HCT116 (cell line): ENCODE data around the gene CGRRF1. TPM values are rescaled to one million over a fixed set of nuclear protein-coding genes. Genes with fewer than 3 reads are reported as not detected.

ENCODE experiments used
- ATAC-seq: fragments of 200-7000 bp; cut with Tn5 transposase; 2 replicates; pipeline ENCODE4 v1.9.1; 2020; ENCODE audit warnings: mild to moderate bottlenecking, moderate library complexity
- BruUV-seq: library from RNA; stranded (reverse); fragments of 400-500 nt; replicated peaks from 2 replicates; lab custom pipeline; 2021; lab: Mats Ljungman, UMichigan
- CTCF ChIA-PET: fragments of 300-600 bp; sonication (Branson Sonifier 250); formaldehyde crosslinking; loops from one replicate; lab custom pipeline; 2021; ENCODE audit warnings: antibody characterized with exemption; lab: Charles Lee
- POLR2A ChIA-PET: fragments of 300-600, 350-600 bp; sonication (Branson Sonifier 250); formaldehyde crosslinking; loops from one replicate; lab custom pipeline; 2021; ENCODE audit warnings: antibody characterized with exemption; lab: Charles Lee
- RAD21 ChIA-PET, 2 experiments: fragments of 300-600 bp; sonication (Branson Sonifier 250); formaldehyde crosslinking; loops; one replicate each; lab custom pipeline; 2023; ENCODE audit warnings: low total read pairs in 2 of 2; ENCODE audit not compliant: uncharacterized antibody in 2 of 2, unreplicated experiment in 2 of 2, low non-redundant PET in 1 of 2; lab: Charles Lee
- DNase-seq: peaks from one replicate; pipeline ENCODE4 v3.0.0-alpha.2; 2010; ENCODE audit warnings: low read depth, low spot score
- H2AFZ ChIP-seq: fragments of 200-600 bp; shearing (Covaris generic), sonication (generic); 2 replicates; pipeline ENCODE4 v1.6.1; 2017; ENCODE audit warnings: low read depth, mixed run types, mixed read lengths, antibody characterized with exemption, low read length; ENCODE audit not compliant: poor library complexity, severe bottlenecking
- H3K27ac ChIP-seq: 2 replicates; pipeline ENCODE4 v1.5.1; 2012; ENCODE audit warnings: low read depth, low read length
- H3K27me3 ChIP-seq: fragments of 200-600 bp; sonication (generic); 2 replicates; pipeline ENCODE4 v1.6.1; 2016; ENCODE audit warnings: mixed run types, low read length, mixed read lengths; ENCODE audit not compliant: insufficient read depth
- H3K36me3 ChIP-seq, 2 experiments: fragments of 200-500 bp in 1 of 2; fragments of 200-600 bp in 1 of 2; sonication (Bioruptor generic) in 1 of 2; sonication (generic) in 1 of 2; 2 replicates each; pipeline versions ENCODE4 v1.5.1 to v1.6.1; 2014 to 2016; ENCODE audit warnings: low read length in 2 of 2, inconsistent platforms in 1 of 2, mixed read lengths in 1 of 2, mixed run types in 1 of 2; ENCODE audit not compliant: insufficient read depth in 2 of 2, control insufficient read depth in 1 of 2
- H3K4me1 ChIP-seq, 2 experiments: fragments of 200-600 bp in 1 of 2; sonication (generic) in 1 of 2; 2 replicates each; pipeline versions ENCODE4 v1.5.1 to v1.6.1; 2012 to 2017; ENCODE audit warnings: low read length in 2 of 2, inconsistent platforms in 1 of 2, mild to moderate bottlenecking in 1 of 2, mixed read lengths in 1 of 2, mixed run types in 1 of 2, moderate library complexity in 1 of 2; ENCODE audit not compliant: insufficient read depth in 2 of 2, control insufficient read depth in 1 of 2
- H3K4me2 ChIP-seq: fragments of 200-600 bp; sonication (generic); 2 replicates; pipeline ENCODE4 v1.6.1; 2017; ENCODE audit warnings: mixed run types, low read length, mixed read lengths
- H3K4me3 ChIP-seq, 2 experiments: fragments of 200-600 bp in 1 of 2; sonication (generic) in 1 of 2; replicated peaks in 1 of 2; 2 replicates each; pipeline ENCODE4 v1.5.1; 2011 to 2016; ENCODE audit warnings: low read length in 2 of 2, control low read depth in 1 of 2, low read depth in 1 of 2, mild to moderate bottlenecking in 1 of 2, mixed read lengths in 1 of 2, mixed run types in 1 of 2
- H3K79me2 ChIP-seq: fragments of 200-600 bp; sonication (generic); 2 replicates; pipeline ENCODE4 v1.6.1; 2017; ENCODE audit warnings: mild to moderate bottlenecking, mixed run types, low read length, moderate library complexity, mixed read lengths; ENCODE audit not compliant: insufficient read depth
- H3K9ac ChIP-seq: fragments of 200-600 bp; sonication (generic); 2 replicates; pipeline ENCODE4 v1.6.1; 2016; ENCODE audit warnings: low read length, mixed read lengths
- H3K9me2 ChIP-seq: fragments of 200-600 bp; sonication (generic), shearing (Covaris generic); 2 replicates; pipeline ENCODE4 v1.6.1; 2017; ENCODE audit warnings: mixed run types, mild to moderate bottlenecking, moderate library complexity; ENCODE audit not compliant: insufficient read depth
- H3K9me3 ChIP-seq, 2 experiments: fragments of 200-500 bp in 1 of 2; fragments of 200-600 bp in 1 of 2; sonication (Bioruptor generic) in 1 of 2; sonication (generic) in 1 of 2; 2 replicates each; pipeline ENCODE4 v1.6.1; 2014 to 2017; ENCODE audit warnings: low read length in 2 of 2, mixed read lengths in 2 of 2, inconsistent platforms in 1 of 2, low read depth in 1 of 2, mild to moderate bottlenecking in 1 of 2, mixed run types in 1 of 2, moderate library complexity in 1 of 2; ENCODE audit not compliant: control insufficient read depth in 1 of 2, insufficient read depth in 1 of 2
- H4K20me1 ChIP-seq: fragments of 200-600 bp; sonication (generic), shearing (Covaris generic); 2 replicates; pipeline ENCODE4 v1.6.1; 2017; ENCODE audit warnings: mixed run types, mild to moderate bottlenecking, moderate library complexity; ENCODE audit not compliant: insufficient read depth
- ATF3 ChIP-seq: IDR thresholded peaks from 2 replicates; pipeline ENCODE4 v1.6.1; 2012
- CTCF ChIP-seq, 3 experiments: fragments of 200-600 bp in 1 of 3; sonication (generic) in 1 of 3; IDR thresholded peaks in 2 of 3; conservative IDR thresholded peaks in 1 of 3; 2 replicates each; pipeline ENCODE4 v1.5.1; 2012 to 2017; ENCODE audit warnings: low read depth in 2 of 3, low read length in 2 of 3, antibody characterized with exemption in 1 of 3, borderline replicate concordance in 1 of 3, control low read depth in 1 of 3, mild to moderate bottlenecking in 1 of 3, mixed read lengths in 1 of 3, mixed run types in 1 of 3, moderate library complexity in 1 of 3; ENCODE audit not compliant: insufficient read depth in 1 of 3
- ELF1 ChIP-seq: IDR thresholded peaks from 2 replicates; pipeline ENCODE4 v1.6.1; 2012; ENCODE audit warnings: low read depth, borderline replicate concordance
- EZH2phosphoT487 ChIP-seq: fragments of 200-600 bp; IDR thresholded peaks from 2 replicates; pipeline ENCODE4 v1.6.1; 2018; ENCODE audit warnings: antibody characterized with exemption, borderline replicate concordance
- POLR2A ChIP-seq: IDR thresholded peaks from 2 replicates; pipeline ENCODE4 v1.7.0; 2011; ENCODE audit warnings: borderline replicate concordance; ENCODE audit not compliant: insufficient read depth, insufficient read length; ENCODE audit errors: extremely low read depth
- RAD21 ChIP-seq: IDR thresholded peaks from 2 replicates; pipeline ENCODE4 v1.6.1; 2012; ENCODE audit warnings: low read depth, mild to moderate bottlenecking
- ZFX ChIP-seq: fragments of 450-650 bp; IDR thresholded peaks from 2 replicates; pipeline ENCODE4 v1.6.1; 2017
- intact Hi-C: fragments of 100-400 bp; cut with micrococcal nuclease; formaldehyde crosslinking; loops from 2 replicates; pipeline ENCODE4 v1.10.0; 2022
- total RNA-seq: library from RNA; stranded (reverse); gene quantifications from one replicate; pipeline ENCODE4 v1.2.1, GENCODE V29; 2021; ENCODE audit not compliant: unreplicated experiment

CGRRF1 gene
- total RNA-seq, 1 experiment from 2014 or later: 15.9 TPM

- H2AFZ ChIP-seq: no peak overlapping the region
- no peaks in the 10 kb centered on the region for H3K9me3 ChIP-seq
- no peak overlapping the region for H3K4me2 ChIP-seq
- ChIA-PET POLR2A (no interaction called here), RAD21 (no interaction called here), CTCF (interaction anchor here (1.5 kb wide), 1 partner anchor 274 kb away, joined by 3 read pairs; no protein-coding TSS in a partner anchor)
- no peaks in the 10 kb centered on the region for H4K20me1 ChIP-seq
- no peak for DNase-seq
- no peaks in the 10 kb centered on the region for H3K79me2 ChIP-seq
- no TSS peak for BruUV-seq
- no peak overlapping the region for H3K4me3 ChIP-seq
- intact Hi-C loops: no loop called here
- no peak for ATAC-seq
- no peak overlapping the region for H3K9ac ChIP-seq
- H3K4me1 ChIP-seq: no peaks in the 10 kb centered on the region
- no peak for TF ChIP-seq EZH2phosphoT487
- no peak for TF ChIP-seq POLR2A
- TF ChIP-seq ELF1: no peak
- no peak for TF ChIP-seq RAD21
- no peak for TF ChIP-seq ZFX
- no peak for TF ChIP-seq ATF3
- TF ChIP-seq CTCF (IDR thresholded peaks at IDR 0.05 in 2 of 3, conservative IDR thresholded peaks at IDR 0.05 in 1 of 3; ENCODE audit: borderline replicate concordance in 1 of 3, insufficient read depth in 1 of 3, low read depth in 2 of 3, low read length in 2 of 3): no peak
- no peak overlapping the region for H3K27ac ChIP-seq
- no peaks in the 10 kb centered on the region for H3K36me3 ChIP-seq
- no peaks in the 10 kb centered on the region for H3K27me3 ChIP-seq
- no peaks in the 10 kb centered on the region for H3K9me2 ChIP-seq
These were observed 22.7 kb downstream of the CGRRF1 start for GRCh38 chr14:54532111-54533012.
